ENCODE data around the gene IQSEC1.
A peak's percentile ranks its signal among the peaks of the same experiment; 100 is the strongest.

Gene IQSEC1

GRCh38 chr3:12935023-12935860 is 138.0 kb downstream of the IQSEC1 start:
- intact Hi-C loops (cut with DNase I) = loop anchor here (10.0 kb wide), 1 partner anchor 50 kb away; no protein-coding TSS in a partner anchor
- no peak for DNase-seq

DNA sequence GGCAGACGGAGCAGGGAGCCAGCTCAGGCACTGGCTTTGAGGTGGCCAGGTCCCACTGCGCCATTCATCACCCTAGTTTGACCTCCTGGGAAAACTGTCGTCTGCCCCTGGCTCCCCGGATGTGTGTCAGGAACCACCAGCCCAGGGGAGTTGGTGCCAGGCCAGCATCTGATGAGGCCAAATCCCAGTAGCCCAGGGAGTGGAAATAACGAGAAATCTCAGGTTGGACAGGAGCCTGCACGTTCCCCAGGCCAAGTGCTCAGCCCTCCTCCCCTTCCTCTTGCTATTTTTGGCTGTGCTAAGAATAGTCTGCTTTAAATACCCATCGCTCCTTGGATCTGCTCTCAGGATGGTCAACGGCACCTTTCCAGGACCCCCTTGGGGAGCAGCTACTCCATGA is 138.8 kb downstream of the IQSEC1 start:
- DNase-seq = peak in 1 of 10 donors; percentile 78
- intact Hi-C loops (cut with DNase I) = loop anchor here (10.0 kb wide), 1 partner anchor 50 kb away; no protein-coding TSS in a partner anchor

- intact Hi-C loops (cut with DNase I) = loop anchor here (10.0 kb wide), 1 partner anchor 51 kb away; no protein-coding TSS in a partner anchor
- peak in 1 of 10 donors; percentile 57 for DNase-seq
Observed at GRCh38 chr3:12933901-12934300, 139.3 kb downstream of the IQSEC1 start.

GRCh38 chr3:12932754-12933153 is 140.5 kb downstream of the IQSEC1 start:
- DNase-seq = no peak
- intact Hi-C loops (cut with DNase I) = loop anchor here (10.0 kb wide), 1 partner anchor 52 kb away; no protein-coding TSS in a partner anchor

DNA sequence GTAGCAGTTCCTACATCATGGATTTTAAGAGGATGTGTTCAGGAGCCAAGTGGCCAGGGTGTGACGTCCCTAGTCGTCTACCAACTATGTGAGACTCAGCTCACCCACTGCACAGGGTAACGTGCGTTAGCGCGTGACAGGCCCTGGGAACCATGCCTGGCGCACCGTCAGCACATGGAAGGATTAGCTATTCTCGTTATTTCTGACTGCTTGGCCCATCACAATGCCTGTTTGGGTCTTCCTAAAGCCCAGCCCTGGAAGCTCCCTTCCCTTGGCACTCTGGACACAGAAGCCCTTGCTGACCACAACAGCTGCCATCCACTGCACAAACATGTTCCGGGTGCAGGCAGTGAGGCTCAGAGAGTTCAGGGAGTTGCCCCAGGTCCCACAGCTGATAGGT is 140.9 kb downstream of the IQSEC1 start:
- peak in 9 of 10 donors; percentile 43 to 95 (median 66) for DNase-seq
- intact Hi-C loops (cut with DNase I) = loop anchor here (10.0 kb wide), 1 partner anchor 52 kb away; no protein-coding TSS in a partner anchor

- DNase-seq = peak in 5 of 10 donors; percentile 33 to 93 (median 57)
- intact Hi-C loops (cut with DNase I) = loop anchor here (10.0 kb wide), 1 partner anchor 53 kb away; no protein-coding TSS in a partner anchor
Observed at GRCh38 chr3:12931273-12931905, 141.8 kb downstream of the IQSEC1 start.

DNA sequence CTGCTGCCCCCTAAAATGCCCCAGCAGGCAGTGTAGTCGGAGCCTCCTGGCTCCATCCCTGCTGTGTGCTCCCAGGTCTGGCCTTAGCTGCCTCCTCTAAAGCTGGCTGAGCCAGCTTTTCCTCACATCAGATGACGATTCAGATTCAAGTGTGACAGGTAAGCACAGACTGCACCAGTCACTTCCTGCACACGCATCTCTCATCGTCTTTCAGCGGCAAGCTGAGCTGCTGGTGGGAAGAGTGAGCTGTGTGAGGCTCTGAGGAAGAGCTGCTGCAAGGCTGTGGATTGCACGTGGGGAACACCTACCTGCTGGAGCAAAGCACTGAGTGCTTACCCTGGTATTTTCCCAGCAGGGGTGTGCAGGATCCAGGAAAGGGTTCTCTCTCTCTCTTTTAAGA is 143.4 kb downstream of the IQSEC1 start:
- intact Hi-C loops (cut with DNase I) = loop anchor here (10.0 kb wide), 1 partner anchor 55 kb away; no protein-coding TSS in a partner anchor
- no peak for DNase-seq

GRCh38 chr3:12926660-12927059 is 146.6 kb downstream of the IQSEC1 start:
- intact Hi-C loops (cut with DNase I) = no loop called here
- DNase-seq = no peak

GRCh38 chr3:12925648-12926047 is 147.6 kb downstream of the IQSEC1 start:
- intact Hi-C loops (cut with DNase I) = no loop called here
- no peak for DNase-seq

DNA sequence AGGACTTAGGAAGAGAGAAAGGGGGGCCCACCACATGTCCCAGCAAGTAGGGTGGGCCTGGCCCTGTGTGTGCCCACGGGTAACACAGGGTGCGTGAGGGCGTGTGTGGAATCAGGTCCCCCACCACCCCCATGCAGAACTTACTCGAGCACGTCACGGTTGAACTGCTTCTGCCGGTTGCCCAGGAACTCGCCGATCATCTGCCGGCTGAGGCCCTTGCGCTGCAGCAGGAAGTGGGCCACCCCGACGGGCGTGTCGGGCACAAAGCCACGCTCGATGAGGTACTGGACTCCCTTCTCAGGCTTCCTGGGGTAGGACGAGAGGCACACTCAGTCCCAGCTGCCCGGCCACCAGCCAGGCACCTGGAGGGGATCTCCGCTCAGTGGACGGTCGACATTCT is 148.8 kb downstream of the IQSEC1 start:
- no peak for DNase-seq
- intact Hi-C loops (cut with DNase I) = no loop called here

GRCh38 chr3:12922881-12923431 is 150.3 kb downstream of the IQSEC1 start:
- DNase-seq = no peak
- intact Hi-C loops (cut with DNase I) = no loop called here

DNA sequence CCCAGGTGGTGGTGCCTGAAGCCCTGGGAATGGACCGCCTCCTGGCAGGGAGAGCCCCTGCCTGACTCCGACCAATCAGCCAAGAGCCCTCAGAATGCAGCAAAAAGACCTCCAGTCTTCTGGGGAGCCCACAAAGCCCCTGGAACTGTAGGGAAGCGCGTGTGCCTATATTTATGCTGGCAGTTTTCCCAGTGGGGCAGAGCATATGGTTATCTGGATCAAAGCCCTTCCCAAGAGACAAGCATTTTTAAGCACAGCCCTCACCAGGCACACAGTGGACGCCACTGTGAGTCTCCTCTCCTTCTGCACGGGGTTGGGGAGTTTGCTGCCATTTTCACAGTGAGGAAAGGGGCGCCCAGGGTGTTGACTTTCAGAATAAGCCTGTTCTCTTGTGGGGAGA is 150.9 kb downstream of the IQSEC1 start:
- intact Hi-C loops (cut with DNase I) = no loop called here
- no peak for DNase-seq

- no peak for DNase-seq
- intact Hi-C loops (cut with DNase I) = no loop called here
Observed at GRCh38 chr3:12921736-12922135, 151.5 kb downstream of the IQSEC1 start.

GRCh38 chr3:12920967-12921366 is 152.3 kb downstream of the IQSEC1 start:
- intact Hi-C loops (cut with DNase I) = no loop called here
- DNase-seq = no peak

- DNase-seq = no peak
- intact Hi-C loops (cut with DNase I) = no loop called here
Observed at GRCh38 chr3:12919205-12919604, 154.0 kb downstream of the IQSEC1 start.

DNA sequence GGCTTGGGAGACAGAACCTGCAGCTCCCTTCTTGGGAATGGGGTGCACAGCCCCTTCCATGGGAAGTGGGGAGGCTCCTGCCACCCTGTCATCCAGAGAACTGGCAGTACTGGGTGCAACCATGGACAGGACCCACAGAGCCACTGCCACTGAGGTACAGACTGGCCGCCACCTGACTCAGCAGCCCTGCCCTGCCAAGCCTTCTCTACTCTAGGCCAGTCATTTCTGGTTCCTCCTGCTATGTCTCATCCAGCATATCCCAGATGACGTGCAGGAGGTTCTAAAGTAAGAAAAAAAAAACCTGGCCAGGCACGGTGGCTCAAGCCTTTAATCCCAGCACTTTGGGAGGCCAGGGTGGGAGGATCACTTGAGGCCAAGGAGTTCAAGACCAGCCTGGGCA is 155.0 kb downstream of the IQSEC1 start:
- DNase-seq = no peak
- intact Hi-C loops (cut with DNase I) = no loop called here

GRCh38 chr3:12916159-12916558 is 157.1 kb downstream of the IQSEC1 start:
- intact Hi-C loops (cut with DNase I) = no loop called here
- DNase-seq = no peak

GRCh38 chr3:12914088-12914487 is 159.1 kb downstream of the IQSEC1 start:
- intact Hi-C loops (cut with DNase I) = no loop called here

GRCh38 chr3:12911881-12912415 is 161.3 kb downstream of the IQSEC1 start:
- peak in 1 of 10 donors; percentile 54 for DNase-seq
- intact Hi-C loops (cut with DNase I) = no loop called here

More at GRCh38 chr3:12914088-12914487, 159.1 kb downstream of the IQSEC1 start:
- no peak for DNase-seq

DNA sequence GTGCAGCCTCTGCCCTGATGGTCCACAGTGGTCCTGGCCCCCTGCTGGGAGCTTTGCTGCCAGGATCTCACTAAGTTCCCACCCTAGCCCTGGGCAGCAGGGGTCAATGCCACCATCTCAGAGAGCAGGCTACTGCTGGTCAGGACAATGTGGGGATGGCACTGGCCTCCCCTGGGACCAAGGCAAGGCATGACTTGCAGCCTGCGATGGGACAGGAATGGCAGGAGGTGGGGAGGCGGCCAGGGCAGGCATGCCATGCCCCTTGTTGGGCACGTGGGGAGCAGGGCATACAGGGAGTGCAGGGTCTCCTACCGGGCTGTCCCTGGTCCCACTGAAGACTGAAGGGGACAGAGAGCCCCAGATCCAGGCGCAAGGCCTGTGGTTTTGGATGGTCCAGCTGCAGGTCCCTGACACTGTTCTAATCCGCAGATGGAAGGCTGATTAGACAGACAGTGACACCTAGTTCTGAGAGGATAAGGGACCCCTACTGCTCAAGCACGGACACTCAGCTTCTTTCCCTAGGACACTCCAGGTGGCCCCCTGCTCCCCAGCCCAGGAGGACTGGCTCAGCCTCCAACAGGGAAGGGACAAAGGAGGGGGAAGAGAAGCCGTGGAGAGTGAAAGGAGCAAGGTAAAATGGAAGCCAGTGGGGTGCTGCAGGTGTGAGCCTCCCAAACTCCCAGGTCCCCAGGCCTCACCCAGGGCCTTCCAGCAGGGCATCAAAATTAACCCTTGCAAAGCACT is 162.7 kb downstream of the IQSEC1 start:
- peak in 2 of 10 donors; percentile 66 to 69 for DNase-seq
- intact Hi-C loops (cut with DNase I) = no loop called here
